ENCODE data around the gene CXXC1.

- TF ChIP-seq, protein P1, sequence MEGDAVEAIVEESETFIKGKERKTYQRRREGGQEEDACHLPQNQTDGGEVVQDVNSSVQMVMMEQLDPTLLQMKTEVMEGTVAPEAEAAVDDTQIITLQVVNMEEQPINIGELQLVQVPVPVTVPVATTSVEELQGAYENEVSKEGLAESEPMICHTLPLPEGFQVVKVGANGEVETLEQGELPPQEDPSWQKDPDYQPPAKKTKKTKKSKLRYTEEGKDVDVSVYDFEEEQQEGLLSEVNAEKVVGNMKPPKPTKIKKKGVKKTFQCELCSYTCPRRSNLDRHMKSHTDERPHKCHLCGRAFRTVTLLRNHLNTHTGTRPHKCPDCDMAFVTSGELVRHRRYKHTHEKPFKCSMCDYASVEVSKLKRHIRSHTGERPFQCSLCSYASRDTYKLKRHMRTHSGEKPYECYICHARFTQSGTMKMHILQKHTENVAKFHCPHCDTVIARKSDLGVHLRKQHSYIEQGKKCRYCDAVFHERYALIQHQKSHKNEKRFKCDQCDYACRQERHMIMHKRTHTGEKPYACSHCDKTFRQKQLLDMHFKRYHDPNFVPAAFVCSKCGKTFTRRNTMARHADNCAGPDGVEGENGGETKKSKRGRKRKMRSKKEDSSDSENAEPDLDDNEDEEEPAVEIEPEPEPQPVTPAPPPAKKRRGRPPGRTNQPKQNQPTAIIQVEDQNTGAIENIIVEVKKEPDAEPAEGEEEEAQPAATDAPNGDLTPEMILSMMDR (IDR thresholded peaks at IDR 0.05) = no peak
- TF ChIP-seq POLR2AphosphoS5 (IDR thresholded peaks at IDR 0.05) (no peak), POLR2A (IDR thresholded peaks at IDR 0.05) (no peak)
Measured at GRCh38 chr18:50250935-50251334, 36.6 kb downstream of the CXXC1 start.

Data from sigmoid colon (tissue), 4 donors.